Activated naive CD4-positive, alpha-beta T cell treated with anti-CD3 and anti-CD28 coated beads for 36 hours (primary cell): ENCODE results near the gene DKKL1. TPM values are rescaled to one million over a fixed set of nuclear protein-coding genes. Genes with fewer than 3 reads are reported as not detected.
"Not testable (repeated sequence)": the region's sequence is repeated elsewhere in the genome, so short reads cannot be mapped to it uniquely, and the experiment has no call there.

Experiments
- CTCF ChIA-PET: fragments of 350-600 bp; sonication (Branson Sonifier 250); formaldehyde crosslinking; loops from one replicate; lab custom pipeline; 2021; ENCODE audit warnings: antibody characterized with exemption; lab: Charles Lee
- DNase-seq: peaks from one replicate; pipeline ENCODE4 v3.0.0-alpha.2; 2020
- H3K27ac Mint-ChIP-seq: one replicate; pipeline ENCODE4 v1.8.0; 2021; ENCODE audit warnings: mild to moderate bottlenecking, mixed read lengths
- H3K27me3 Mint-ChIP-seq: one replicate; pipeline ENCODE4 v1.8.0; 2021; ENCODE audit warnings: low read depth, mixed read lengths
- H3K36me3 Mint-ChIP-seq: one replicate; pipeline ENCODE4 v1.8.0; 2021; ENCODE audit warnings: low read depth, mixed read lengths
- H3K4me1 Mint-ChIP-seq: one replicate; pipeline ENCODE4 v1.8.0; 2021; ENCODE audit warnings: low read depth, mixed read lengths
- H3K4me3 Mint-ChIP-seq: one replicate; pipeline ENCODE4 v1.8.0; 2021; ENCODE audit warnings: mild to moderate bottlenecking, moderate library complexity, mixed read lengths
- H3K9me3 Mint-ChIP-seq: one replicate; pipeline ENCODE4 v1.8.0; 2021; ENCODE audit warnings: mixed read lengths
- intact Hi-C: fragments of 100-400 bp; cut with micrococcal nuclease; formaldehyde crosslinking; loops from one replicate; pipeline ENCODE4 v1.15.1; 2023
- total RNA-seq, 2 experiments: library from RNA; stranded (reverse); gene quantifications; one replicate each; pipeline ENCODE4 v1.2.3, GENCODE V29; 2021

The DKKL1 gene
- total RNA-seq, 2 experiments from 2014 or later: not detected

DNA sequence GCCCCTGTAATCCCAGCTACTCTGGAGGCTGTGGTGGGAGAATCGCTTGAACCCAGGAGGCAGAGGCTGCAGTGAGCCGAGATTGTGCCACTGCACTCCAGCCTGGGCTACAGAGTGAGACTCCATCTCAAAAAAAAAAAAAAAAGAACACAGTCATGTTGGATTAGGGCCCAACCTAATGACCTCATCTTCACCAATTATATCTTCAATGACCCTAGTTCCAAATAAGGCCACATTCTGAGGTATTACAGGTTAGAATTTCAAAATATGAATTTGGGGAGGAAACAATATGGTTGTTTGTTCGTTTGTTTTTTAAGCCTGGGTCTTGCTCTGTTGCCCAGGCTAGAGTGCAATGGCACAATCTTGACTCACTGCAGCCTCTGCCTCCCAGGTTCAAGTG lies 9.5 kb downstream of the DKKL1 start:
- H3K9me3 Mint-ChIP-seq, H3K4me1 Mint-ChIP-seq, H3K27me3 Mint-ChIP-seq, H3K36me3 Mint-ChIP-seq, H3K4me3 Mint-ChIP-seq, H3K27ac Mint-ChIP-seq, intact Hi-C loops, DNase-seq: not testable (repeated sequence)
- CTCF ChIA-PET: interaction anchor here (0.6 kb wide), 1 partner anchor 174 kb away, joined by 3 read pairs; no protein-coding TSS in a partner anchor

DNA sequence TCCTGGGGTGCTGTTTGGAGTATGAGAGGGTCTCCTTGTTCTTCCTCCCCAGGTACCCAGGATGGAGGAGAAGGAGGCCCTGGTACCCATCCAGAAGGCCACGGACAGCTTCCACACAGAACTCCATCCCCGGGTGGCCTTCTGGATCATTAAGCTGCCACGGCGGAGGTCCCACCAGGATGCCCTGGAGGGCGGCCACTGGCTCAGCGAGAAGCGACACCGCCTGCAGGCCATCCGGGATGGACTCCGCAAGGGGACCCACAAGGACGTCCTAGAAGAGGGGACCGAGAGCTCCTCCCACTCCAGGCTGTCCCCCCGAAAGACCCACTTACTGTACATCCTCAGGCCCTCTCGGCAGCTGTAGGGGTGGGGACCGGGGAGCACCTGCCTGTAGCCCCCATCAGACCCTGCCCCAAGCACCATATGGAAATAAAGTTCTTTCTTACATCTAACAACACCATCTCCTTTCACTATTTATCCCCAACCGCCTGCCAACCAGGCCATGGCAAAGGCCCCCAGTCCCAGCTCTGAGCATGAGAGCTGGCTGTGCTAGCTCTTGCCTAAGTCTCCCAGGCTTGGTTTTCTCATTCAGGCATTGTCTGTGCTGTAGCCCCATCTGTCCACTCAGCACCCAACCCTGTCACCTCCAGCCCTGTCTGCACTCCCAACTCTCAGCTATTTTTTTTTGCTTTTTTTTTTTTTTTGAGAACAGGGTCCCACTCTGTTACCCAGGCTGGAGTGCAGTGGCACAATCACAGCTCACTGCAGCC lies 11.2 kb downstream of the DKKL1 start:
- CTCF ChIA-PET: no interaction called here
- intact Hi-C loops: no loop called here
- Mint-ChIP-seq H3K4me1 (no peaks in the 10 kb centered on the region), H3K36me3 (no peaks in the 10 kb centered on the region), H3K9me3 (no peaks in the 10 kb centered on the region), H3K27ac (no peak overlapping the region), H3K27me3 (peaks cover 2% of the 10 kb centered on the region), H3K4me3 (no peak overlapping the region)
- no peak for DNase-seq

DNA sequence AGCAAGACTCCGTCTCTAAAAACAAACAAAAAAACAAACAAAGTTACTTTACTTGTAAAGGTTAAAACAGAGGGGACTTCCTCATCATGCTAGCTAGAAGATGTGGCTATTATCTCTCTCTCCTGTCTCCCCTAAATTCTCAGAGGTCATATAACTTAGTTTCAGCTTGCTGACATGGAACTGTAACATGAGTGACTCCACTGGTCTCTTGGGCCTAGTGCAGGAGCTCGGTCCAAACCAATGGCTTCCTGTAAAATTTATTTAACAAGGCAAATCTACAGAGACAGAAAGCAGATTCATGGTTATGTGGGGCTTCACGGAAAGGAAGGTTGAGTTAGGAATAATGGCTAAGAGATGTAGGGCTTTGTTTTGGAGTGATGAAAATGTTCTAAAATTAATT lies 14.8 kb downstream of the DKKL1 start:
- Mint-ChIP-seq H3K4me3 (no peak overlapping the region), H3K27me3 (no peaks in the 10 kb centered on the region), H3K27ac (no peak overlapping the region), H3K4me1 (no peaks in the 10 kb centered on the region), H3K36me3 (no peaks in the 10 kb centered on the region), H3K9me3 (peaks cover 3% of the 10 kb centered on the region)
- no peak for DNase-seq
- CTCF ChIA-PET: no interaction called here
- intact Hi-C loops: no loop called here

DNA sequence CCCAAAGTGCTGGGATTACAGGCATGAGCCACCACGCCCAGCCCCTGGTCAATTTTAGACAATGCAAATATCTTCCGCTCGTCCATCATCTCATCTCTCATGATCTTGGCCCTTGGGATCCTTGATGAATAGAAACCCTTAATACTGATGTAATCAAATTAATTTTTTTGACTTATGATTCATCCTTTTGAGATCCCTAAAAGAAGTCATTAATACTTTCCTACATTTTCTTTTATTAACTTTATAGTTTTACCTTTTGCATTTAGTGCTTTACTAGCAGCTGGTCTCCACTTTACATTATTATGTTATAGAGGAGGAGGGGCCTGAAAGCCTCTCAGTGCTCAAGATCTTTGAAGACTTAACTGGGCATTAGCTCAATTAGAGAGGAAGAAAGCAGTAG lies 16.7 kb downstream of the DKKL1 start:
- no peak for DNase-seq
- CTCF ChIA-PET: interaction anchor here (0.6 to 1.5 kb wide), 3 partner anchors 11 to 174 kb away, joined by 3 to 4 read pairs (median 3); no protein-coding TSS in a partner anchor
- H3K27ac Mint-ChIP-seq: no peak overlapping the region
- H3K9me3 Mint-ChIP-seq: peaks cover 3% of the 10 kb centered on the region
- no peaks in the 10 kb centered on the region for H3K36me3 Mint-ChIP-seq
- intact Hi-C loops: no loop called here
- no peaks in the 10 kb centered on the region for H3K27me3 Mint-ChIP-seq
- no peaks in the 10 kb centered on the region for H3K4me1 Mint-ChIP-seq
- H3K4me3 Mint-ChIP-seq: no peak overlapping the region

DNA sequence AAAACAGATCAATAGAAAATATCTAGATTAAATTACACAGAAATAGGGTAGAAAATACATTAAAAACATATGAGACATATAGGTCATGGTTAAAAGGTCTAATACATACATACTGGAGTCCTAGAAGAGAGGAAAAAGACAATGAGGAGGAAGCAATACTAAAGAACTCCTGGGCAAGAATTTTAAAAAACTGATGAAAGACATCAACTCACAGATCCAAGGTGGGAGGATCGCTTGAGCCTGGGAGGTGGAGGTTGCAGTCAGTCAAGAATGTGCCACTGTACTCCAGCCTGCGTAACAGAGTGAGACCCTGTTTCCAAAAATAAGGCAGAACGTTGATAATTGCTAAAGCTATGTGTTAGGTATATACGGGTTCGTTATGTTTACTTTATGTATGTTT lies 19.0 kb downstream of the DKKL1 start:
- intact Hi-C loops: no loop called here
- H3K27ac Mint-ChIP-seq: no peak overlapping the region
- DNase-seq: no peak
- H3K27me3 Mint-ChIP-seq: no peaks in the 10 kb centered on the region
- CTCF ChIA-PET: interaction anchor here (0.7 to 1.2 kb wide), 2 partner anchors 30 to 658 kb away, joined by 3 to 6 read pairs; no protein-coding TSS in a partner anchor
- H3K36me3 Mint-ChIP-seq: no peaks in the 10 kb centered on the region
- no peak overlapping the region for H3K4me3 Mint-ChIP-seq
- peaks cover 3% of the 10 kb centered on the region for H3K4me1 Mint-ChIP-seq
- peaks cover 3% of the 10 kb centered on the region for H3K9me3 Mint-ChIP-seq

DNA sequence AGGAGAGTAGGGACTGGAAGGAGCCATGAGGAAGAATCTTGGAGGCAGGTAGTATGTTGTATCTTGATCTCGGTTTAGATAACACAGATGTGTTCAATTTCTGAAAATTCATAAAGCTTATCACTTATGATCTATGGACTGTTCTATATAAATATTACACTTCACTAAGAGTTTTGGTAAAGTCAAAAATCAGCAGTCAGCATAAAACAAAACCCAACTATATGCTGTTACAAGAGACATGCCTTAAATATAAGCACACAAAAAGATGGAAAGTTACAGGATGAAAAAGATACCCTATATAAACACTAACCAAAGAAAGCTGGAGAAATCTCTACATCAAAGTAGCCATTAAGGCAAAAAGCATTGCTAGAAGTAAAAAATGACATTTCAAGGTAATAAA lies 19.9 kb downstream of the DKKL1 start:
- Mint-ChIP-seq H3K4me3 (no peak overlapping the region), H3K27me3 (no peaks in the 10 kb centered on the region), H3K9me3 (peaks cover 3% of the 10 kb centered on the region), H3K27ac (no peak overlapping the region), H3K4me1 (peaks cover 9% of the 10 kb centered on the region), H3K36me3 (no peaks in the 10 kb centered on the region)
- DNase-seq: no peak
- CTCF ChIA-PET: interaction anchor here (0.7 kb wide), 1 partner anchor 659 kb away, joined by 6 read pairs; no protein-coding TSS in a partner anchor
- intact Hi-C loops: no loop called here

DNA sequence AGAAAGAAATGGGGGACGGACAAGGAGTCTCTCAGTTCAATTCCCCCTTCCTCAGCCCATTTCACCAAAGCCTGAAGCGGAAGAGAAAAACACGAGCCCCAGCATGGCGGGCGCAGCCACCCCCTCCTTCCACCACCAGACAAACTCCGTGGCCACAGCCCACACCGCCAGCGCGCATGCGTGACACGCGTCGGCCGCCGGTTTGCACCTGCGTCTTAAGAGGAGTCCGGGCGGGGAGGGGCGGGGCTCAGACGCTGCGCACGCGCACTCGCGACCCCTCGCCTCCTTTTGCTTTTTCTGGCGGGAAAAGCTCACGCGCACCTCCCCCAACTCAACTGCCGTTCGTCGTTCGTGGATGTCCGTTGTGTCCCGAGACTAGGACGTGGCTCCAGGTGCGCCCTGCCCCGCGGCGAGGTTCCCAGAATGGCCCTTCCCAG lies 24.3 kb downstream of the DKKL1 start, which contains the start of gene KASH5:
Gene KASH5 (plus strand): TSS at position 314 of the 437 bp plus-strand sequence. CDS start 2,635 bp downstream, outside the sequence.
- peak within 1 kb of the TSS; percentile 68 for H3K4me3 Mint-ChIP-seq
- CTCF ChIA-PET: interaction anchor here (0.6 to 1.3 kb wide), 2 partner anchors 83 to 88 kb away, joined by 3 to 4 read pairs; no protein-coding TSS in a partner anchor
- peaks cover 3% of the 10 kb centered on the region for H3K27me3 Mint-ChIP-seq
- DNase-seq: peak; percentile 95
- H3K4me1 Mint-ChIP-seq: peaks cover 15% of the 10 kb centered on the region
- peak within 1 kb of the TSS; percentile 86 for H3K27ac Mint-ChIP-seq
- no peaks in the 10 kb centered on the region for H3K36me3 Mint-ChIP-seq
- intact Hi-C loops: loop anchor here (1.0 to 2.0 kb wide), 2 partner anchors 53 to 82 kb away; partner anchors contain the start of gene CD37
- no peaks in the 10 kb centered on the region for H3K9me3 Mint-ChIP-seq

DNA sequence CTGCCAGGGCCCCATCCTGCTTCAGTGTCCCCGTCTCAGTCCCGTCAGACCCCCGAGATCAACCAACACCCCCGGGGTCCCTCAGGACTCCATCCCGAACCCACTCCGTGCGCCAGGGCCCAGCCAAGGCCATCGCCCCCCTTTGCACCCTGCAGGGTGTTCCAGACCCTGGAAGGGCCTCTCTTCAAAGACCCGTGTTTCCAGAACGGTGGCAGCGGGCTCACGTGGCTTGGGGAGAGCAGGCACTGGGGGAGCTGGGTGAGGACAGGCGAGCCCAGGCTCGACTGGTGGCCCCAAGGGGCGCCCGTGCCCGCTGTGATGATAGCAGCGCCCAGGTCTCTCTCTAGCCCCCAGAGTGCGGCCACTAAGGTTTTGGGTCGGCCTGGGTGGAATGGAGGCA lies 25.7 kb downstream of the DKKL1 start:
- Mint-ChIP-seq H3K27ac (no peak overlapping the region), H3K4me3 (peak overlapping the region; percentile 4), H3K4me1 (peaks cover 15% of the 10 kb centered on the region), H3K9me3 (no peaks in the 10 kb centered on the region), H3K36me3 (no peaks in the 10 kb centered on the region), H3K27me3 (peaks cover 3% of the 10 kb centered on the region)
- DNase-seq: no peak
- CTCF ChIA-PET: interaction anchor here (1.1 to 4.0 kb wide), 3 partner anchors 56 to 177 kb away, joined by 3 to 18 read pairs (median 3); no protein-coding TSS in a partner anchor
- intact Hi-C loops: loop anchor here (2.0 kb wide), 1 partner anchor 55 kb away; the partner anchor contains the start of gene CD37

DNA sequence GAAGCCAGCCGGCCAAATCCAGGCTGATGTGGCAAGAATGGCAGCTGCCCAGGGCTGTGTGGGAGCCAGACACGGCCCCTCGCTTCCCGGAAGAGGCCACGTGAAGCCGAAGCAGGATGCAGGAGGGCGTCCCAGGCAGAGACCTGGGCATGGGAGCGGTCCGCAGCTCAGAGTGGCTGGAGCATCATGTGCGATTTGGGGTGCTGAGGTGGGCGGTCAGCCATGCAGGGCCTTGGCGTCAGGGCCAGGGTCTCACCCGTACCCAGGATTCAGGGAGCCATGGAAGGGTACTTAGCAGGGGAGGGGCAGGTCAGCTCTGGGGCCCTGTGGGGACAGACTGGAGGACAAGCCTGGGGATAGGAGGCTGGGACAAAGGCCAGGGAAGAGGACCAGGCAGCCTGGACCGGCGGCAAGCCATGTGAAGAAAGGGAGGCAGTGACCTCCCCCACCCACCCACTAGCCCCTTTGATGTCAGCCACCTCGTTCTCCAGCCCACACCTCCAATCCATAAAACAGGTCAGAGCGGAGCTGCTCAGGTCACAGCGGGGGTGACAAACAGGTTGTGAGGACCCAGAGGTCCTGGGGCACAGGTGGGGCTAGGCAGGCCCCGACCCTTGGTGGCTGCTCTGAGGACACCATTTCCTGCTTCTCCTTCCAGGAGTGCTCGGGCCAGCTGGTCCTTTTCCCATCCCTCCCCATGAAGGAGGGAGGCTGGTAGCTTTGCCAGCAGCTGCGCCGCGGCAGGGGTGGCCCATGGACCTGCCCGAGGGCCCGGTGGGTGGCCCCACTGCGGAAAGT lies 26.7 kb downstream of the DKKL1 start:
- Mint-ChIP-seq H3K27me3 (peaks cover 3% of the 10 kb centered on the region), H3K9me3 (no peaks in the 10 kb centered on the region), H3K4me3 (no peak overlapping the region), H3K36me3 (no peaks in the 10 kb centered on the region), H3K4me1 (peaks cover 15% of the 10 kb centered on the region), H3K27ac (no peak overlapping the region)
- CTCF ChIA-PET: interaction anchor here (0.8 to 4.0 kb wide), 11 partner anchors 19 to 176 kb away, joined by 3 to 18 read pairs (median 3); partner anchors contain the start of gene PIH1D1
- intact Hi-C loops: no loop called here
- DNase-seq: no peak

DNA sequence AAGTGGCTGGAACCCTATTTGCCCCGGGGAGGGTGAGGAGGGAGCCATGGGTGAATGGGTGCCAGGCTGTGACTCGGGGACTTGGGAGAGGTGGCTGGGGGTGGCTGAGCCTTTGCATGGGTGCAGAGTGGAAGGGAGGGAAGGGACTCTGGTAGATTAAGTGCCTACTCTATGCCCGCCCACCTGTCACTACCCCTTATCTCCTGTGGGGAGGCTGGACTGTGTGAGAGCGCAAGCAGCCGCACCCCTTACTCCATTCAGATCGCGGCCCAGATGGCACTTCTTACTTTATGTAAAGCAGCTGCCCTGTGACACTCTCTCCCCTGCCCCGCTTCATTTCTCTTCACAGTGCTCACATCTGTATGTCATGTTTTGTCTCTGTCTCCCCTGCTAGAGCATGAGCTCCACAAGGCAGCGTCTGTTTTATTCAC lies 27.3 kb downstream of the DKKL1 start:
- CTCF ChIA-PET: interaction anchor here (0.6 to 4.0 kb wide), 15 partner anchors 10 to 120 kb away, joined by 3 to 18 read pairs (median 4); partner anchors contain the start of genes GFY and PIH1D1
- no peak for DNase-seq
- no peak overlapping the region for H3K27ac Mint-ChIP-seq
- H3K27me3 Mint-ChIP-seq: peaks cover 3% of the 10 kb centered on the region
- no peaks in the 10 kb centered on the region for H3K36me3 Mint-ChIP-seq
- H3K4me1 Mint-ChIP-seq: peaks cover 15% of the 10 kb centered on the region
- no peaks in the 10 kb centered on the region for H3K9me3 Mint-ChIP-seq
- no peak overlapping the region for H3K4me3 Mint-ChIP-seq
- intact Hi-C loops: no loop called here

DNA sequence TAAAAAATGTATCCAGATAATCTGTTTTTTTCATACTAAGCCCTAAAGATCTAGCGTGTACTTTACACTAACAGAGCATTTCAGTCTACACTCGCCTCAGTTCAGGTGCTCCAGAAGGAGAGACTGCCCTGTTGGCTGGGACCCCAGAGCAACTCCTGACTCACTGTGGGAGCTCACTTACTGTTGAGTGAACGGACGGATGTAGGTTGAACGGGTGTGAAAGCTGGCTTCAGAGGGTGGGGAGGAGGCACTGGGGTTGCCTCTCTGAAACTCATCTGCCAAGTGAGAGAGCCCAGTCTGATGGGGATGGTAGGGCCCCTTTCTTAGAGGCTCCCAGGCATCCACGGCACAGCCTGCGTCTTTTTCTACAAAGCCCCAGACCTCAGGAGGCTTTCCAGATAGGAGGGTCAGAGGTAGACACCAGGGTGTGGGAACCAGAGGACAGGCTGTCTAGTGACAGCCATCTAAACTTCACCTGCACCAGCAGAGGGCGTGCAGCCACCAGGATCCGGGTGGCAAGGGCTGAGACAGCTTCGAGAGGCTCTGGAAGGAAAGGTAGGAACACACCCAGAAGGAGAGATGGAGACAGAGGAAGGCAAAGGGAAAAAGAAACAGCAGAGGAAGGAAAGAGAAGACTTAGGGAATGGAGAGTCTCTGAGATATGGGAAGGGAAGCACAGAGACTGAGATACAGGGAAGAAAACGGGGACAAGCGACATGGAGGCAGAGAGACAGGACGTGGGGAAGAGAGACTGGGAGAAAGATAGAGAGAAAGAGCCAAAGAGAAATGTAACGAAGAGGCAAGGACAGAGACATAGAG lies 28.1 kb downstream of the DKKL1 start:
- Mint-ChIP-seq H3K4me1 (peaks cover 15% of the 10 kb centered on the region), H3K27ac (no peak overlapping the region), H3K36me3 (no peaks in the 10 kb centered on the region), H3K9me3 (no peaks in the 10 kb centered on the region), H3K4me3 (no peak overlapping the region), H3K27me3 (peaks cover 3% of the 10 kb centered on the region)
- peak; percentile 88 for DNase-seq
- CTCF ChIA-PET: interaction anchor here (0.6 to 4.0 kb wide), 18 partner anchors 11 to 157 kb away, joined by 3 to 18 read pairs (median 4); partner anchors contain the start of genes GFY and PIH1D1
- intact Hi-C loops: loop anchor here (1.0 to 2.0 kb wide), 5 partner anchors 31 to 83 kb away; partner anchors contain the start of genes FLT3LG and PTH2
